ENCODE data around the gene EREG. TPM values are rescaled to one million over a fixed set of nuclear protein-coding genes. Genes with fewer than 3 reads are reported as not detected.

EREG gene
- total RNA-seq, 1 experiment from 2014 or later = 0.46 TPM

DNA sequence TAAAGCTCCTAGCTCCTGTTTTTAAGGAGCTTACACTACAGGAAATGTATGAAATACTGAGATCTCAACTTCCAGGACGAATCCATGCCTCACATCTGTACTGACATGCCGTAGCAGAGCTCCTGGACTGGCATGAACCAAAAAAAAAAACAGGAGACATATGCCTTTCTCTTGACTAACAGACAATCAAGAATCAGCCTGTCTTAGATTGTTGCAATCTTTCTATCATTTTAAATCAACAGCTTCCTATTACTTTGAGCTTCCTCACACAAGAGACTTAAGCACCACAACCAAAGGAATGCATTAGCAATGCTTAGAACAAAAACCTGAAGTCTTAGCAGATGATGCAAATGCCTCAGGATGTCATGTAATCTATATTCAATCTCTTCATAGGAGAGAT is 45.3 kb downstream of the EREG start:
- TF ChIP-seq, protein P1, sequence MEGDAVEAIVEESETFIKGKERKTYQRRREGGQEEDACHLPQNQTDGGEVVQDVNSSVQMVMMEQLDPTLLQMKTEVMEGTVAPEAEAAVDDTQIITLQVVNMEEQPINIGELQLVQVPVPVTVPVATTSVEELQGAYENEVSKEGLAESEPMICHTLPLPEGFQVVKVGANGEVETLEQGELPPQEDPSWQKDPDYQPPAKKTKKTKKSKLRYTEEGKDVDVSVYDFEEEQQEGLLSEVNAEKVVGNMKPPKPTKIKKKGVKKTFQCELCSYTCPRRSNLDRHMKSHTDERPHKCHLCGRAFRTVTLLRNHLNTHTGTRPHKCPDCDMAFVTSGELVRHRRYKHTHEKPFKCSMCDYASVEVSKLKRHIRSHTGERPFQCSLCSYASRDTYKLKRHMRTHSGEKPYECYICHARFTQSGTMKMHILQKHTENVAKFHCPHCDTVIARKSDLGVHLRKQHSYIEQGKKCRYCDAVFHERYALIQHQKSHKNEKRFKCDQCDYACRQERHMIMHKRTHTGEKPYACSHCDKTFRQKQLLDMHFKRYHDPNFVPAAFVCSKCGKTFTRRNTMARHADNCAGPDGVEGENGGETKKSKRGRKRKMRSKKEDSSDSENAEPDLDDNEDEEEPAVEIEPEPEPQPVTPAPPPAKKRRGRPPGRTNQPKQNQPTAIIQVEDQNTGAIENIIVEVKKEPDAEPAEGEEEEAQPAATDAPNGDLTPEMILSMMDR (conservative IDR thresholded peaks at IDR 0.05) = no peak
- TF ChIP-seq EZH2 (IDR thresholded peaks at IDR 0.05; ENCODE audit: low read depth) = no peak
- Histone ChIP-seq H3K9me2 (ENCODE audit: insufficient read depth) (no peaks in the 10 kb centered on the region), H3K9me3 (ENCODE audit: insufficient read depth, low read depth) (no peaks in the 10 kb centered on the region), H3K4me1 (replicated peaks; ENCODE audit: insufficient read depth) (no peaks in the 10 kb centered on the region), H3K36me3 (ENCODE audit: low read depth) (no peaks in the 10 kb centered on the region), H3K4me2 (no peak overlapping the region), H3F3A (ENCODE audit: insufficient read depth, low read depth) (no peaks in the 10 kb centered on the region), H3K27me3 (ENCODE audit: insufficient read depth, low read depth) (no peaks in the 10 kb centered on the region), H4K20me1 (ENCODE audit: insufficient read depth) (no peaks in the 10 kb centered on the region), H3K4me3 (no peak overlapping the region), H3K27ac (no peak overlapping the region), H3K79me2 (ENCODE audit: low read depth) (no peaks in the 10 kb centered on the region), H2AFZ (no peak overlapping the region)
- intact Hi-C loops (cut with micrococcal nuclease; ENCODE audit: unreplicated experiment) = no loop called here
- CTCF ChIA-PET = no interaction called here
- DNase-seq = no peak
- no TSS peak for BruUV-seq (replicated peaks)
- POLR2A ChIA-PET (ENCODE audit: unreplicated experiment) = no interaction called here

DNA sequence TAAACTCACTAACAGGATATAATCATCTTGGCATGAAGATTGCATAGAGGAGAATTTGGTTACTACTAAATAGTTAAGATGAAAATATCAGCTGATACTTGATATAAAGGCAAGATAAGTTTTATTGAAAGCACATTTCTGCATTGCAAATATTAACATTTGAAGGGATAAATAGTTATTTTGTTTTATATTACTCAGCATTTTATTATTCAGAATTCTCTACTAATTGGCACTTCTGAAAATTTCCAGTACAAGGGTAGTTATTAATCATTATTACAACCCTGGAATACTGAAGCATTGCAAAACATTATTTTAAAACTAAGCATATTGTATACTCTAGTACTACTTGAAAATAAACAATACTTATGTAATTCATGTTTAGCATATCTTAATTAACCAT is 47.3 kb downstream of the EREG start:
- Histone ChIP-seq H3K9me2 (ENCODE audit: insufficient read depth) (no peaks in the 10 kb centered on the region), H3F3A (ENCODE audit: insufficient read depth, low read depth) (no peaks in the 10 kb centered on the region), H2AFZ (no peak overlapping the region), H3K27me3 (ENCODE audit: insufficient read depth, low read depth) (no peaks in the 10 kb centered on the region), H3K4me3 (no peak overlapping the region), H3K36me3 (ENCODE audit: low read depth) (no peaks in the 10 kb centered on the region), H3K79me2 (ENCODE audit: low read depth) (no peaks in the 10 kb centered on the region), H4K20me1 (ENCODE audit: insufficient read depth) (no peaks in the 10 kb centered on the region), H3K4me1 (replicated peaks; ENCODE audit: insufficient read depth) (no peaks in the 10 kb centered on the region), H3K4me2 (no peak overlapping the region), H3K27ac (no peak overlapping the region), H3K9me3 (ENCODE audit: insufficient read depth, low read depth) (no peaks in the 10 kb centered on the region)
- ChIA-PET CTCF (no interaction called here), POLR2A (ENCODE audit: unreplicated experiment) (no interaction called here)
- intact Hi-C loops (cut with micrococcal nuclease; ENCODE audit: unreplicated experiment) = no loop called here
- DNase-seq = no peak
- TF ChIP-seq EZH2 (IDR thresholded peaks at IDR 0.05; ENCODE audit: low read depth) = no peak
- TF ChIP-seq, protein P1 (conservative IDR thresholded peaks at IDR 0.05) = no peak
- BruUV-seq (replicated peaks) = no TSS peak

DNA sequence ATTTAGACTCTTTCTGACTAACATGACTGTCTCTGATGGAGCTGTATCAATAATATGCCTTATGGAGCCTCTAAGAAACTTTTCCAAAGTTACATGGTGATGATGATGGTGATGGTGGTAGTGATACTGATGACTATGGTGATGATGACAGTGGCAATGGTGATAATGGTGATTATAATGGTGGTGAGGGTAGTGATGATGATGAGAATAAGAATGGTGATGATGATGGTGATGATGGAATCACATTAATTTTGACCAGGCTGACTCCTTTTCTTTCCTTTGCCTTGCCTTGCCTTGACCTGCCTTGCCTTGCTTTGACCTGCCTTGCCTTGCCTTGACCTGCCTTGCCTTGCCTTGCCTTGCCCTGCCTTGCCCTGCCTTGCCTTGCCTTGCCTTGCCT is 48.3 kb downstream of the EREG start:
- Histone ChIP-seq H3F3A (ENCODE audit: insufficient read depth, low read depth) (no peaks in the 10 kb centered on the region), H3K9me3 (ENCODE audit: insufficient read depth, low read depth) (no peaks in the 10 kb centered on the region), H3K4me2 (no peak overlapping the region), H3K27ac (no peak overlapping the region), H3K36me3 (ENCODE audit: low read depth) (no peaks in the 10 kb centered on the region), H2AFZ (no peak overlapping the region), H3K27me3 (ENCODE audit: insufficient read depth, low read depth) (no peaks in the 10 kb centered on the region), H3K9me2 (ENCODE audit: insufficient read depth) (no peaks in the 10 kb centered on the region), H3K4me3 (no peak overlapping the region), H4K20me1 (ENCODE audit: insufficient read depth) (no peaks in the 10 kb centered on the region), H3K79me2 (ENCODE audit: low read depth) (no peaks in the 10 kb centered on the region), H3K4me1 (replicated peaks; ENCODE audit: insufficient read depth) (peaks cover 3% of the 10 kb centered on the region; the same call in 1 of the 2 replicates)
- TF ChIP-seq EZH2 (IDR thresholded peaks at IDR 0.05; ENCODE audit: low read depth) = no peak
- TF ChIP-seq, protein P1 (conservative IDR thresholded peaks at IDR 0.05) = no peak
- DNase-seq = no peak
- POLR2A ChIA-PET (ENCODE audit: unreplicated experiment) = interaction anchor here (0.6 kb wide), 1 partner anchor 131 kb away, joined by 4 read pairs; no protein-coding TSS in a partner anchor
- CTCF ChIA-PET = no interaction called here
- no TSS peak for BruUV-seq (replicated peaks)
- intact Hi-C loops (cut with micrococcal nuclease; ENCODE audit: unreplicated experiment) = no loop called here

All from PC-9 (cell line).